Heart left ventricle (tissue), 16 donors: ENCODE measurements around the gene TRIM15. TPM values are rescaled to one million over a fixed set of nuclear protein-coding genes. Genes with fewer than 3 reads are reported as not detected.
A peak's percentile ranks its signal among the peaks of the same experiment; 100 is the strongest.
"Not testable (repeated sequence)": the region's sequence is repeated elsewhere in the genome, so short reads cannot be mapped to it uniquely, and the experiment has no call there.

ENCODE experiments used
- ATAC-seq, 4 donors: fragments of 200-7000 bp; cut with Tn5 transposase; one replicate each; pipeline ENCODE4 v1.9.1; 2020 to 2022; ENCODE audit warnings: moderate library complexity in 4 of 4, mild to moderate bottlenecking in 3 of 4, moderate number of reproducible peaks in 1 of 4
- DNase-seq, 5 donors: peaks; one replicate each; pipeline ENCODE4 v3.0.0-alpha.2; 2020
- H3K27ac ChIP-seq, 12 donors: fragments of 200-600 bp; sonication (generic) in 4 of 12; one replicate each; pipeline versions ENCODE4 v1.5.0 to v1.8.0; 2016 to 2022; ENCODE audit warnings: mild to moderate bottlenecking in 2 of 12
- H3K27me3 ChIP-seq, 9 donors: fragments of 200-600 bp; sonication (generic) in 2 of 9; one replicate each; pipeline versions ENCODE4 v1.5.1 to v1.8.0; 2016 to 2022; ENCODE audit warnings: mild to moderate bottlenecking in 3 of 9
- H3K36me3 ChIP-seq, 9 donors: fragments of 200-600 bp; sonication (generic) in 2 of 9; one replicate each; pipeline versions ENCODE4 v1.5.0 to v1.8.0; 2018 to 2022; ENCODE audit warnings: mild to moderate bottlenecking in 2 of 9
- H3K4me1 ChIP-seq, 12 donors: fragments of 200-600 bp; sonication (generic) in 4 of 12; one replicate each; pipeline versions ENCODE4 v1.5.0 to v1.8.0; 2016 to 2022; ENCODE audit warnings: mild to moderate bottlenecking in 3 of 12
- H3K4me3 ChIP-seq, 12 donors: fragments of 200-600 bp; sonication (generic) in 4 of 12; one replicate each; pipeline versions ENCODE4 v1.5.0 to v1.8.0; 2017 to 2022; ENCODE audit warnings: mild to moderate bottlenecking in 9 of 12, moderate library complexity in 4 of 12
- H3K9me3 ChIP-seq, 12 donors: fragments of 200-600 bp; sonication (generic) in 4 of 12; one replicate each; pipeline versions ENCODE4 v1.5.0 to v1.8.0; 2016 to 2022; ENCODE audit warnings: mild to moderate bottlenecking in 1 of 12
- CTCF ChIP-seq, 12 donors: fragments of 200-600 bp; sonication (generic) in 4 of 12; IDR thresholded peaks; one replicate each; pipeline versions ENCODE4 v1.5.0 to v1.8.0; 2018 to 2022; ENCODE audit warnings: antibody characterized with exemption in 12 of 12, mild to moderate bottlenecking in 5 of 12
- POLR2A ChIP-seq, 2 donors: fragments of 450-650 bp; IDR thresholded peaks; one replicate each; pipeline ENCODE4 v1.6.1; 2017; ENCODE audit warnings: antibody characterized with exemption in 2 of 2, mild to moderate bottlenecking in 2 of 2, moderate library complexity in 2 of 2
- WGBS, 4 donors: extraction: QIAGEN DNeasy Blood & Tissue Kit in 2 of 4; methylation state at CpG; one replicate each; pipeline versions ENCODE4 v1.1.5 to v1.1.7; 2013 to 2018; 5-methylcytosine and 5-hydroxymethylcytosine counted together
- intact Hi-C, 10 donors: fragments of 100-400 bp; cut with DNase I; formaldehyde crosslinking; loops; one replicate each; pipeline versions ENCODE4 v1.11.1 to v1.14.2; 2022
- polyA plus RNA-seq, 2 donors: library from polyadenylated mRNA; stranded (reverse); fragments of 200-250 nt; gene quantifications; one replicate each; pipeline ENCODE4 v1.2.3, GENCODE V29; 2013
- total RNA-seq, 9 donors: library from RNA; depleted of rRNA in 2 of 9; stranded (reverse); fragments of >200 nt in 2 of 9; fragmentation: NEBNext Ultra II Directional in 3 of 9; extraction: Animal tissue kit (Norgen Biotek cat#: 25700) in 3 of 9; gene quantifications; one replicate each; pipeline versions ENCODE4 v1.1.0 to v1.2.4, GENCODE V29; 2016 to 2023
- donor health status: ischemic (EF 13 %, LVEDD 7.1; RV severe dilation, severe dysfunction).
- donor health status: healthy with polysubstance abuse.
- donor health status: DM: no; HTN: yes; CAD: no.
- donor health status: DM: no; HTN: no; CAD: no.
- donor health status: ischemic (EF 25% LVEDD 6.9; RV normal size, moderate dysfunction).
- donor health status: ischemic (EF 25% LVEDD 5.7; RV mildly dilated, moderate dysfunction).
- donor health status: healthy.
- donor health status: DM: yes; HTN: yes; CAD: no.
- donor health status: ischemic (EF 35%, LVEDD 5.7; RV mildly dilated, moderate dysfunction).
- donor health status: nonischemic (EF 11% LVEDD 7.7; RV severe dilation, severe dysfunction).
- donor health status: DM: yes; HTN: yes; CAD: no.
- donor health status: PGD.
- donor health status: ischemic (EF 29% LVEDD 5.4; RV normal size, mild dysfunction).
- donor health status: nonischemic (EF 23%, LVEDD 6.1; RV moderate dilation, normal function).

TRIM15 gene
- total and polyA plus RNA-seq, 11 donors: not detected

- Histone ChIP-seq H3K4me1 (peaks cover 0 to 9% (median 4%) of the 10 kb centered on the region in 12 donors), H3K4me3 (no peak overlapping the region), H3K36me3 (no peaks in the 10 kb centered on the region), H3K27me3 (no peaks in the 10 kb centered on the region), H3K27ac (no peak overlapping the region), H3K9me3 (peaks cover 0 to 15% (median 0%) of the 10 kb centered on the region in 12 donors)
- 0% methylated on average over 1 of the region's 1 CpG for WGBS, 4 donors
- DNase-seq: peak in 1 of 5 donors; percentile 12
- intact Hi-C loops: loop anchor here in 8 of 10 donors (5.0 to 10.0 kb wide), 4 partner anchors 106 to 178 kb away; partner anchors contain the start of gene TRIM39 (in 2 of the 8)
- no peak for TF ChIP-seq POLR2A (IDR thresholded peaks at IDR 0.05)
- TF ChIP-seq CTCF (IDR thresholded peaks at IDR 0.05): peak; percentile 62 to 84 (median 76)
- ATAC-seq: peak in 3 of 4 donors; percentile 24 to 54 (median 40)
Measured at GRCh38 chr6:30219244-30219643, 55.9 kb downstream of the TRIM15 start.

- 68 to 77% (median 72%) methylated on average over 6 of the region's 6 CpGs for WGBS, 4 donors
- not testable (repeated sequence) for H3K4me1 ChIP-seq, H3K27me3 ChIP-seq, H3K36me3 ChIP-seq, H3K27ac ChIP-seq, ATAC-seq, DNase-seq, H3K4me3 ChIP-seq
- H3K9me3 ChIP-seq: peaks cover 0 to 16% (median 0%) of the 10 kb centered on the region in 12 donors
- intact Hi-C loops: loop anchor here in 1 of 10 donors (5.0 kb wide), 1 partner anchor 176 kb away; no protein-coding TSS in a partner anchor
Measured at GRCh38 chr6:30221395-30221794, 58.0 kb downstream of the TRIM15 start.

- H3K36me3 ChIP-seq, DNase-seq, H3K4me1 ChIP-seq, H3K27me3 ChIP-seq, H3K27ac ChIP-seq, H3K4me3 ChIP-seq, ATAC-seq: not testable (repeated sequence)
- H3K9me3 ChIP-seq: peaks cover 0 to 16% (median 0%) of the 10 kb centered on the region in 12 donors
- intact Hi-C loops: loop anchor here in 2 of 10 donors (2.0 to 5.0 kb wide), 2 partner anchors 33 to 175 kb away; no protein-coding TSS in a partner anchor
- 95 to 98% (median 95%) methylated on average over 11 to 23 of the region's 23 CpGs for WGBS, 4 donors
Measured at GRCh38 chr6:30221956-30222355, 58.6 kb downstream of the TRIM15 start.

Other genes starting within 250 kb of the TRIM15 start
- gene HLA-A, start 221.0 kb upstream of the TRIM15 start, total RNA-seq: 1,000 to 10,000 TPM in 1 of 9 donors, 100 to 1,000 TPM in 8; 263 to 1,427 (median 361) TPM
- gene HLA-A, start 221.0 kb upstream of the TRIM15 start, polyA plus RNA-seq: 1,000 to 10,000 TPM in 1 of 2 donors, 100 to 1,000 TPM in 1; 299 to 1,581 TPM
- gene POLR1H, start 102.3 kb upstream of the TRIM15 start, total RNA-seq: 10 to 100 TPM; 11.7 to 19.8 (median 14.7) TPM
- gene POLR1H, start 102.3 kb upstream of the TRIM15 start, polyA plus RNA-seq: 10 to 100 TPM; 20.9 to 46.1 TPM
- gene PPP1R11, start 96.3 kb upstream of the TRIM15 start, total RNA-seq: 10 to 100 TPM; 41.6 to 64.7 (median 44.9) TPM
- 10 to 100 TPM; 38.7 to 90.3 TPM for gene PPP1R11, start 96.3 kb upstream of the TRIM15 start, polyA plus RNA-seq
- under 1 TPM in 1 of 9 donors, not detected in 8; 0.68 TPM for gene RNF39, start 87.8 kb upstream of the TRIM15 start, total RNA-seq
- not detected for gene RNF39, start 87.8 kb upstream of the TRIM15 start, polyA plus RNA-seq
- gene TRIM31, start 50.5 kb upstream of the TRIM15 start, total RNA-seq: not detected
- gene TRIM31, start 50.5 kb upstream of the TRIM15 start, polyA plus RNA-seq: not detected
- not detected for gene TRIM40, start 27.4 kb upstream of the TRIM15 start, total RNA-seq
- not detected for gene TRIM40, start 27.4 kb upstream of the TRIM15 start, polyA plus RNA-seq
- gene TRIM10, start 2.3 kb upstream of the TRIM15 start, total RNA-seq: not detected
- gene TRIM10, start 2.3 kb upstream of the TRIM15 start, polyA plus RNA-seq: not detected
- 10 to 100 TPM; 19.1 to 37.4 (median 24.5) TPM for gene TRIM26, start 49.9 kb downstream of the TRIM15 start, total RNA-seq
- 10 to 100 TPM; 15.1 to 31.8 TPM for gene TRIM26, start 49.9 kb downstream of the TRIM15 start, polyA plus RNA-seq
- 10 to 100 TPM in 2 of 9 donors, 1 to 10 TPM in 7; 6.4 to 12.1 (median 8.4) TPM for gene TRIM39, start 163.4 kb downstream of the TRIM15 start, total RNA-seq
- gene TRIM39, start 163.4 kb downstream of the TRIM15 start, polyA plus RNA-seq: 1 to 10 TPM; 5.1 to 9.6 TPM
- gene RPP21, start 181.6 kb downstream of the TRIM15 start, total RNA-seq: 10 to 100 TPM; 17.3 to 64.4 (median 24.7) TPM
- 10 to 100 TPM; 84.1 to 88.9 TPM for gene RPP21, start 181.6 kb downstream of the TRIM15 start, polyA plus RNA-seq